Breast epithelium (tissue), 4 donors: ENCODE measurements around the gene PTGES3. TPM values are rescaled to one million over a fixed set of nuclear protein-coding genes. Genes with fewer than 3 reads are reported as not detected.

Source experiments
- DNase-seq, 2 donors: peaks; one replicate each; pipeline ENCODE4 v3.0.0-alpha.2; 2019; ENCODE audit warnings: low spot score in 2 of 2
- H3K27ac ChIP-seq, 2 donors: fragments of 200-600 bp; sonication (generic) in 1 of 2; one replicate each; pipeline ENCODE4 v1.5.1; 2016 to 2019; ENCODE audit warnings: mild to moderate bottlenecking in 1 of 2
- H3K27me3 ChIP-seq, 2 donors: fragments of 200-600 bp; sonication (generic) in 1 of 2; one replicate each; pipeline versions ENCODE4 v1.5.1 to v1.6.0; 2017 to 2019; ENCODE audit warnings: control low read depth in 1 of 2, mild to moderate bottlenecking in 1 of 2
- H3K36me3 ChIP-seq: fragments of 200-600 bp; one replicate; pipeline ENCODE4 v1.5.1; 2019
- H3K4me1 ChIP-seq, 2 donors: fragments of 200-600 bp; sonication (generic); one replicate each; pipeline ENCODE4 v1.5.1; 2016 to 2019; ENCODE audit warnings: control low read depth in 1 of 2
- H3K4me3 ChIP-seq, 3 donors: fragments of 200-600 bp; sonication (generic); 1 replicate in 2 of 3; 2 replicates in 1 of 3; pipeline ENCODE4 v1.5.1; 2016 to 2019; ENCODE audit warnings: mild to moderate bottlenecking in 3 of 3, moderate library complexity in 2 of 3
- H3K9me3 ChIP-seq, 2 donors: fragments of 200-600 bp; sonication (generic) in 1 of 2; one replicate each; pipeline ENCODE4 v1.5.1; 2016 to 2019; ENCODE audit warnings: control low read depth in 1 of 2
- POLR2A ChIP-seq: fragments of 450-650 bp; IDR thresholded peaks from one replicate; pipeline ENCODE4 v1.6.1; 2016; ENCODE audit warnings: antibody characterized with exemption, mild to moderate bottlenecking, moderate library complexity
- POLR2AphosphoS5 ChIP-seq, 3 donors: sonication (generic); formaldehyde crosslinking; IDR thresholded peaks; one replicate each; pipeline ENCODE4 v1.6.1; 2017; ENCODE audit warnings: antibody characterized with exemption in 3 of 3
- intact Hi-C: fragments of 100-400 bp; cut with DNase I; formaldehyde crosslinking; loops from one replicate; pipeline ENCODE4 v1.15.1; 2023; ENCODE audit warnings: low total_unique reads
- total RNA-seq, 3 donors: library from RNA; depleted of rRNA; stranded (reverse); fragments of >200 nt; gene quantifications; one replicate each; pipeline ENCODE4 v1.1.0, GENCODE V29; 2016
- TF ChIP-seq, protein P1 (sequence below), 3 donors: fragments of 450-650 bp; IDR thresholded peaks; one replicate each; pipeline ENCODE4 v1.5.1; 2016 to 2017; ENCODE audit warnings: antibody characterized with exemption in 3 of 3, mild to moderate bottlenecking in 3 of 3, moderate library complexity in 3 of 3

Gene PTGES3
- total RNA-seq, 3 donors from 2014 or later = 85.0 to 134 (median 111) TPM

DNA sequence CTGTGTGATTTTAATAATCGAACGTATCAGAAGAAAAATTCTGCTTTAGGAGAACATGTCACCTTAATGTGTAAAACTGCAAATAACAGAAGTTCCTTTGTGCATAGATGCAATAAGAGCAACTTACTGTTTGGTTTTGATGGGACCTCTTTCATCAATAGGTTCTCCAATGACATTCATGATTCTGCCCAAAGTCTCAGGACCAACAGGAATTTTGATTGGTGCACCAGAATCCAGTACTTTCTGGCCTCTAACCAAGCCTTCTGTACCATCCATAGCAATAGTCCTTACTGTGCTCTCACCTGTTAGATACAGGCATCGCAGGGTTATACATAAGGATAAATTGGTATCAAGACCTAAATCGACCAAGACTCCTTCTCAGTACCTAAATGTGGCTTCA, 43.4 kb downstream of the PTGES3 start:
- no peaks in the 10 kb centered on the region for H3K27me3 ChIP-seq
- intact Hi-C loops = no loop called here
- TF ChIP-seq POLR2A = no peak
- TF ChIP-seq POLR2AphosphoS5 (IDR thresholded peaks at IDR 0.05) = no peak
- TF ChIP-seq, protein P1, sequence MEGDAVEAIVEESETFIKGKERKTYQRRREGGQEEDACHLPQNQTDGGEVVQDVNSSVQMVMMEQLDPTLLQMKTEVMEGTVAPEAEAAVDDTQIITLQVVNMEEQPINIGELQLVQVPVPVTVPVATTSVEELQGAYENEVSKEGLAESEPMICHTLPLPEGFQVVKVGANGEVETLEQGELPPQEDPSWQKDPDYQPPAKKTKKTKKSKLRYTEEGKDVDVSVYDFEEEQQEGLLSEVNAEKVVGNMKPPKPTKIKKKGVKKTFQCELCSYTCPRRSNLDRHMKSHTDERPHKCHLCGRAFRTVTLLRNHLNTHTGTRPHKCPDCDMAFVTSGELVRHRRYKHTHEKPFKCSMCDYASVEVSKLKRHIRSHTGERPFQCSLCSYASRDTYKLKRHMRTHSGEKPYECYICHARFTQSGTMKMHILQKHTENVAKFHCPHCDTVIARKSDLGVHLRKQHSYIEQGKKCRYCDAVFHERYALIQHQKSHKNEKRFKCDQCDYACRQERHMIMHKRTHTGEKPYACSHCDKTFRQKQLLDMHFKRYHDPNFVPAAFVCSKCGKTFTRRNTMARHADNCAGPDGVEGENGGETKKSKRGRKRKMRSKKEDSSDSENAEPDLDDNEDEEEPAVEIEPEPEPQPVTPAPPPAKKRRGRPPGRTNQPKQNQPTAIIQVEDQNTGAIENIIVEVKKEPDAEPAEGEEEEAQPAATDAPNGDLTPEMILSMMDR (IDR thresholded peaks at IDR 0.05) = no peak
- H3K36me3 ChIP-seq = peaks cover 10% of the 10 kb centered on the region
- peak overlapping the region; percentile 92 to 94 for H3K27ac ChIP-seq
- peak overlapping the region; percentile 90 to 97 (median 91) for H3K4me3 ChIP-seq
- DNase-seq = no peak
- no peaks in the 10 kb centered on the region for H3K9me3 ChIP-seq
- peaks cover 0 to 3% of the 10 kb centered on the region in 2 donors for H3K4me1 ChIP-seq

DNA sequence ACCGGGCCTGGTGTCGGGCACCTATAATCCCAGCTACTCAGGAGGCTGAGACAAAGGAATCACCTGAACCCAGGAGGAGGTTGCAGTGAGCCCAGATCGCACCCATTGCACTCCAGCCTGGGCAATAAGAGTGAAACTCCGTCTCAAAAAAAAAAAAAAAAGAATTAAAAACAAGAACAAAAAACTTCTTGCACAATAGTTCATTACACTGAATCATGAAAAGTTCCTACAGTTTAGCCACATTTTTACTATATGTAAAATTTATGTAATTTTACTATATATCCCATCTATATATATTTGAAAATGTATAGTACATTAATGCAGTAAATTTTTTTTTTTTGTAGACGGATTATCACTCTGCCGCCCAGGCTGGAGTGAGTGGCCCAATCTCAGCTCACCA, 46.9 kb downstream of the PTGES3 start:
- intact Hi-C loops = no loop called here
- DNase-seq = no peak
- peaks cover 0 to 8% of the 10 kb centered on the region in 2 donors for H3K4me1 ChIP-seq
- TF ChIP-seq POLR2AphosphoS5 (IDR thresholded peaks at IDR 0.05) (no peak), POLR2A (no peak)
- TF ChIP-seq, protein P1 (IDR thresholded peaks at IDR 0.05) = no peak
- no peaks in the 10 kb centered on the region for H3K9me3 ChIP-seq
- no peaks in the 10 kb centered on the region for H3K27me3 ChIP-seq
- no peak overlapping the region for H3K4me3 ChIP-seq
- H3K36me3 ChIP-seq = peaks cover 10% of the 10 kb centered on the region
- H3K27ac ChIP-seq = no peak overlapping the region

DNA sequence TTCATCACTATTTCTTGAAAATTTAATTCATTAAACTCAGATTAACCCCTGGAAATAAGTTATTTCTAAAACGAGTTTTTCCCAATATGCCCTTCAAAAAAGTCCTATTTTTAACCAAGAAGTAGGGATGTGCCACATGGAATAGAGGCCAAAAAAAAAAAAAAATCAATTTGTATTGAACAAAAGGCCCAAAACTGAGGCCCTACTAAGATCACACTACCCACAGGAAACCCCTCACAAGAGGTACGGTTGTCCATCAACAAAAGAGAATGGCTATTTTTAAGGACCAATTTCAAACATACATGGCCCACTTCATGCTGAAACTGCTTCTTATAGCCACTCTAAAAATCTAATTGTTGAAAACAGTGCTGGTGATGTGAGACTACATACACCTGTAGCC, 50.5 kb downstream of the PTGES3 start:
- Histone ChIP-seq H3K4me1 (peaks cover 3 to 18% of the 10 kb centered on the region in 2 donors), H3K27ac (peak overlapping the region; percentile 96 to 98), H3K36me3 (peaks cover 6% of the 10 kb centered on the region), H3K9me3 (no peaks in the 10 kb centered on the region), H3K4me3 (no peak overlapping the region), H3K27me3 (no peaks in the 10 kb centered on the region)
- no peak for TF ChIP-seq POLR2AphosphoS5 (IDR thresholded peaks at IDR 0.05)
- no peak for TF ChIP-seq POLR2A
- TF ChIP-seq, protein P1 (IDR thresholded peaks at IDR 0.05) = no peak
- DNase-seq = no peak
- intact Hi-C loops = loop anchor here (10.0 kb wide), 1 partner anchor 47 kb away; the partner anchor contains the start of gene PTGES3

DNA sequence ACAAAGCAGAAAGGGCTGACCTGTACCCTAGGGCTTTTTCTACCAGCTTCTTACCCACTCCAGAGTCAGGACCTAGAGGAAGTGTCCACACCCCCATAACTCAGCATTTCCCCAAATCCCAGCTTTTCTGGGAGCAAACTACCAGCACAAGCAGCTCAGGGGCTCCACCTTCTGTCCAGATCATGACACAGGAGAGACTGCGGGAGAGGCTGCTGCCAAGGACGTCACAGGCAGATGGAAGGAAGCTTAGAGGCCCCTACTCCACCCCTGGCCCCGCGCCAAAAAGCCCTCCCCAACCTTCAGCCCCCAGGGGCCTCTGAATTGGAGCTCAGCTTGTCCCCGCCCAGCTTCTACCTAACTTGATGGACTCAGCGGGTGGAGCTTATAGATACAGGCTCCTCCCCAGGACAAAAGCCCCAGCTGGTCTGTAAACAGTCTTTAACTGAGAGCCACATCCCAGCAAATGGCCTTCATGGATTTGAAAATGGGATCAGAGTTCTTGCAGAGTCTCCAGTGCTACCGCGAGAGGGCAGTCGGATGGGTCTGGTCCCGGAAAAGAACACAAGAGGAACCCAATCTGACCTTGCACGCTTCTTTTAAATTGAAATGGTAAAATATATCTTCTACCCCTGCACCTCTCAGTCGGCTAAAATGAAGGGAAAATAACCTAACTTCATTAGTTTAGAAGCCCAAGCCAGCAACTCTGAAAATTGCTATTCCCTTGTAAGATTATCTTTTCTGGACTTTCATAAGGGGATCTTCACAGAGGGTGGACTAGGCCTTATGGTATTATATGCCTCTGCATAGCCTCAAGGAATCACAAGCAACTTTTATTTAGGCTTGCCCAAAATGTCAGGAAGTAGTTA, 51.2 kb downstream of the PTGES3 start:
- Histone ChIP-seq H3K4me1 (peaks cover 4 to 20% of the 10 kb centered on the region in 2 donors), H3K36me3 (no peaks in the 10 kb centered on the region), H3K4me3 (peak overlapping the region; percentile 79 to 95 (median 83)), H3K27ac (peak overlapping the region; percentile 96 to 98), H3K27me3 (no peaks in the 10 kb centered on the region), H3K9me3 (no peaks in the 10 kb centered on the region)
- TF ChIP-seq POLR2AphosphoS5 (IDR thresholded peaks at IDR 0.05) (peak; percentile 23 to 85 (median 56)), POLR2A (no peak)
- TF ChIP-seq, protein P1 (IDR thresholded peaks at IDR 0.05) = peak; percentile 33 to 57 (median 55)
- intact Hi-C loops = loop anchor here (10.0 kb wide), 1 partner anchor 48 kb away; the partner anchor contains the start of gene PTGES3
- DNase-seq = peak; percentile 99 to 100
